SK-N-MC (cell line): ENCODE measurements around the gene ALG9.

Experiments
- FOXP2 ChIP-seq: optimal IDR thresholded peaks from 2 replicates; pipeline ENCODE3; 2011; ENCODE audit warnings: mild to moderate bottlenecking, moderate library complexity; ENCODE audit not compliant: insufficient read depth; ENCODE audit errors: extremely low read length, control extremely low read depth
- POLR2AphosphoS5 ChIP-seq: IDR thresholded peaks from 2 replicates; pipeline ENCODE4 v1.6.1; 2012; ENCODE audit warnings: mild to moderate bottlenecking, low read depth, low read length, borderline replicate concordance

DNA sequence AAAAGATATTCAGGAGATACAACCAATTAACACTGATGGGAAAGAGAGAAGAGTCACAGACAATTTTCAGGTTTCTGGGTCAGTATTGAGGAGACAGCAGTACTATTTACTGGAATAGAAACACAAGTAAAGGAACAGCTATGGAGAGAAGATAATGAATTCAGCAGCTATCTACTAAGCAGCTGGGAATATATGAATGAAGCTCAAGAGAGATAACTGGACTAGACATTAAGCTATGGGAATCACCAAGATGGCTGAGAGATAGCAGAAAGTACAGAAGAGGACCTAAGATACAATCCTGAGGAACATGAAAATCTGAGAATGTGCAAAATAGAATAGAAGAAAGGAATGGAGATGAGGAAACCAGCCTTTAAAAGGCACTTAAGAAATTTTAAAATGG, 15.9 kb downstream of the ALG9 start:
- TF ChIP-seq POLR2AphosphoS5 (no peak), FOXP2 (no peak)
